Psoas muscle (tissue), 8 donors: ENCODE data around the gene SLCO3A1. TPM values are rescaled to one million over a fixed set of nuclear protein-coding genes. Genes with fewer than 3 reads are reported as not detected.

Source experiments
- ATAC-seq, 4 donors: fragments of 200-7000 bp; cut with Tn5 transposase; one replicate each; pipeline ENCODE4 v1.9.1; 2020; ENCODE audit warnings: moderate library complexity in 3 of 4, mild to moderate bottlenecking in 2 of 4
- DNase-seq, 2 donors: peaks; one replicate each; pipeline ENCODE4 v3.0.0-alpha.2; 2020
- H3K27ac ChIP-seq: fragments of 200-600 bp; one replicate; pipeline ENCODE4 v1.8.0; 2022
- H3K27me3 ChIP-seq, 3 donors: fragments of 200-600 bp in 1 of 3; one replicate each; pipeline versions ENCODE4 v1.6.1 to v1.8.0; 2013 to 2022; ENCODE audit warnings: low read length in 2 of 3, mild to moderate bottlenecking in 2 of 3, moderate library complexity in 1 of 3; ENCODE audit not compliant: insufficient read depth in 3 of 3
- H3K36me3 ChIP-seq, 2 donors: fragments of 200-600 bp in 1 of 2; one replicate each; pipeline versions ENCODE4 v1.6.1 to v1.8.0; 2013 to 2022; ENCODE audit warnings: low read depth in 1 of 2, mild to moderate bottlenecking in 1 of 2, moderate library complexity in 1 of 2; ENCODE audit not compliant: insufficient read depth in 1 of 2
- H3K4me1 ChIP-seq: fragments of 200-600 bp; one replicate; pipeline ENCODE4 v1.8.0; 2022
- H3K4me3 ChIP-seq: fragments of 200-600 bp; one replicate; pipeline ENCODE4 v1.8.0; 2022; ENCODE audit warnings: mild to moderate bottlenecking
- H3K9me3 ChIP-seq: fragments of 200-600 bp; one replicate; pipeline ENCODE4 v1.8.0; 2022
- WGBS, 3 donors: extraction: QIAGEN DNeasy Blood & Tissue Kit; methylation state at CpG; one replicate each; pipeline versions ENCODE4 v1.1.6 to v1.1.7; 2013; 5-methylcytosine and 5-hydroxymethylcytosine counted together
- intact Hi-C, 2 donors: fragments of 100-400 bp; cut with DNase I; formaldehyde crosslinking; loops; one replicate each; pipeline versions ENCODE4 v1.11.0 to v1.14.2; 2022
- polyA plus RNA-seq, 3 donors: library from polyadenylated mRNA; stranded (reverse); fragments of 200-250 nt; gene quantifications; one replicate each; pipeline ENCODE4 v1.2.3, GENCODE V29; 2013
- total RNA-seq, 4 donors: library from RNA; stranded (reverse); fragmentation: NEBNext Ultra II Directional in 2 of 4; extraction: Animal tissue kit (Norgen Biotek cat#: 25700) in 2 of 4; gene quantifications; one replicate each; pipeline versions ENCODE4 v1.2.1 to v1.2.4, GENCODE V29; 2021 to 2023
- TF ChIP-seq, protein P1 (sequence below): fragments of 200-600 bp; IDR thresholded peaks from one replicate; pipeline ENCODE4 v1.8.0; 2022; ENCODE audit warnings: antibody characterized with exemption
- donor health status: healthy with polysubstance abuse.
- donor health status: DM: no; HTN: no; CAD: no; lungs with moderate emphysema.
- donor health status: Bipolar disorder and iron deficiency.
- donor health status: healthy.
- donor health status: DM: yes; HTN: yes; CAD: no.
- donor health status: DM: no; HTN: no; CAD: no.
- donor health status: DM: no; HTN: no; CAD: no.
- donor health status: DM: yes; HTN: yes; CAD: no.

The SLCO3A1 gene
- total and polyA plus RNA-seq, 7 donors, result 3.5 to 10.3 (median 9.4) TPM

DNA sequence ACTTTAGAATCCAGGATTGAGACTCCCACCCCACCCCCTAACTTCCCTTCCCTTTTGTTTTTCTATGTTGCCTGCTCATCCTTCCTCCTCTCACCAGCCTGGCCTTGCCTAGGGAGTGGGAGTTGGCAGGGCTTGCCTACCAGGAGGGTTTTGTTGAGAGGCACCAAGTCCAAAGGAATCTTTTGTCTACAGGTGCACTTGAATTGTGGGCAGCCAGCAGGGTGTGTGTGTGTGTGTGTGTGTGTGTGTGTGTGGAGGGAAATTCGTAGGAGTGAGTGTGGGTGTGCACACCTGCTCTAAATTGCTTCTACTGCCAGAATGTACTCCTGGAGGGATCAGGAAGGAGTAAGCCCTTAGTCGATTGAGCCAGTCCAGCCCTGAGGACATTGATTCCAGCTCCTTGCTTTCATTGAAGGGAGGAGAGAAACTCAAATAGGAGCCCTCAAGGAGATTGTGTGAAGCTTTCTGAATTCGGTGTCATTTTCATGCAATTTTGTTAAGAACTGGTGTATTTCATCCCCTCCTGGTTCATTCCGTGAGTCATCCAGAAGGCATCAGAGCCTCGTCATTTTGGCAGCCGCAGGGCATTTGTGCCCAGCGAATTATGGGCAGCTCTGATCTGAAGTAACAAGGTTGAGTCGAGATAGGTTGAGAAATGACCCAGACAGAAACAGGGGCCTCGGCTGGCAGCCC, 112.1 kb downstream of the SLCO3A1 start:
- no peak overlapping the region for H3K27ac ChIP-seq
- H3K9me3 ChIP-seq, result no peaks in the 10 kb centered on the region
- TF ChIP-seq, protein P1, sequence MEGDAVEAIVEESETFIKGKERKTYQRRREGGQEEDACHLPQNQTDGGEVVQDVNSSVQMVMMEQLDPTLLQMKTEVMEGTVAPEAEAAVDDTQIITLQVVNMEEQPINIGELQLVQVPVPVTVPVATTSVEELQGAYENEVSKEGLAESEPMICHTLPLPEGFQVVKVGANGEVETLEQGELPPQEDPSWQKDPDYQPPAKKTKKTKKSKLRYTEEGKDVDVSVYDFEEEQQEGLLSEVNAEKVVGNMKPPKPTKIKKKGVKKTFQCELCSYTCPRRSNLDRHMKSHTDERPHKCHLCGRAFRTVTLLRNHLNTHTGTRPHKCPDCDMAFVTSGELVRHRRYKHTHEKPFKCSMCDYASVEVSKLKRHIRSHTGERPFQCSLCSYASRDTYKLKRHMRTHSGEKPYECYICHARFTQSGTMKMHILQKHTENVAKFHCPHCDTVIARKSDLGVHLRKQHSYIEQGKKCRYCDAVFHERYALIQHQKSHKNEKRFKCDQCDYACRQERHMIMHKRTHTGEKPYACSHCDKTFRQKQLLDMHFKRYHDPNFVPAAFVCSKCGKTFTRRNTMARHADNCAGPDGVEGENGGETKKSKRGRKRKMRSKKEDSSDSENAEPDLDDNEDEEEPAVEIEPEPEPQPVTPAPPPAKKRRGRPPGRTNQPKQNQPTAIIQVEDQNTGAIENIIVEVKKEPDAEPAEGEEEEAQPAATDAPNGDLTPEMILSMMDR, result no peak
- no peak overlapping the region for H3K4me3 ChIP-seq
- peak in 3 of 4 donors; percentile 18 to 56 (median 50) for ATAC-seq
- 30 to 60% (median 43%) methylated on average over 9 of the region's 9 CpGs for WGBS, 3 donors
- H3K36me3 ChIP-seq, result no peaks in the 10 kb centered on the region
- peak in 1 of 2 donors; percentile 47 for DNase-seq
- intact Hi-C loops, result no loop called here
- H3K27me3 ChIP-seq, result no peaks in the 10 kb centered on the region
- H3K4me1 ChIP-seq, result peaks cover 15% of the 10 kb centered on the region

DNA sequence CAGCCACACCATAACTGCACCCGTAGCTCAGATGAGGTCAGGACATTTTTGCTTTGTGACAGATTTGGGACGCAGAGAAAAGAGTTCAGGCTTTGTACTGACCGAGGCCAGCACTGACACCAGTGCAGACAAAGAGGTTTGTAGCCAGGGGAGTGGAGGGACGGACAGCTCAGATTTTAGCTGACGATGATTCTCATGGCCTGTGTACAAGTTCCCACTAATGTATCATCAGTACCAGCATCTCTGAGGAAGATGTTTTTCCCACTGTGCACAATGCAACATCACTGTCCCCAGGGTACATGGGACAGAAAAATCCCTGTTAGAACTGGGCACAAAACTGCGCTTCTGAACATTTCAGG, 112.7 kb downstream of the SLCO3A1 start:
- TF ChIP-seq, protein P1, result no peak
- H3K9me3 ChIP-seq, result no peaks in the 10 kb centered on the region
- H3K4me1 ChIP-seq, result peaks cover 16% of the 10 kb centered on the region
- 45 to 76% (median 66%) methylated on average over 6 of the region's 6 CpGs for WGBS, 3 donors
- no peaks in the 10 kb centered on the region for H3K36me3 ChIP-seq
- no peak for DNase-seq
- H3K27ac ChIP-seq, result no peak overlapping the region
- no peaks in the 10 kb centered on the region for H3K27me3 ChIP-seq
- H3K4me3 ChIP-seq, result no peak overlapping the region
- intact Hi-C loops, result no loop called here
- peak in 1 of 4 donors; percentile 8 for ATAC-seq

DNA sequence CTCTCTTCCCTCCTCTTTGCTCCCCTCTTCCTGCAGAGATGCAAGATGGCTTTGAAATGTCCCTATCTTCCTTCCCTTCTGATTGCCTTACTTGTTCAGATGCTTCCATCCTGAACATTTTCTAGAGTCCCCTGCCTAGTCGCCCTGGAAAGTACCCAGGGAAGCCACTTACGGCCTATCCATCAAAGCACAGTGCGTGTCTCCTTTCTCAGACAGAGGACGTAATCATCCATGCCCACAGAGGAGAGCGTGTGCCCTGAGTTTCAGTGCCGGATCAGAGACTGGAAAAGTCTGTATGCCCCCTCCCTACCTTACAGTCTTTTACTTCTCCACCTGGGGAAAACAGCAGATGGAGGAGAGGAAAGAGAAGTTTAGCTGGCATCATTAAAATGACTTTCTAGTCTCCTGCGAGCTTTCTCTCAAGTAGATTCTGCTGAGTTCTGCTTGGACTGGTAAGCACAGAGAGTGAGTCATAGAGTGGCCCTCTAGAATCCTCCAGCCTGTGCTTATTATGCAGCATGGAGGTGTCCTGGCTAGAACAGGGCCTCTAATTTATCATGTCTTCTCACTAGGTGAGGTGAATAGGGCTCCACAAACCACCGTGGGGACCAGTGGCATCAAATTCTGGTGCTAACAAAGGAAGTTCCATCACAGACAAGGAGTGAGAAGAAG, 114.6 kb downstream of the SLCO3A1 start:
- Histone ChIP-seq H3K27ac (no peak overlapping the region), H3K4me3 (no peak overlapping the region), H3K4me1 (peaks cover 16% of the 10 kb centered on the region), H3K9me3 (no peaks in the 10 kb centered on the region), H3K27me3 (no peaks in the 10 kb centered on the region), H3K36me3 (no peaks in the 10 kb centered on the region)
- intact Hi-C loops, result no loop called here
- DNase-seq (no peak), ATAC-seq (no peak)
- TF ChIP-seq, protein P1, result no peak
- WGBS, 3 donors, result 85 to 94% (median 89%) methylated on average over 8 of the region's 8 CpGs

DNA sequence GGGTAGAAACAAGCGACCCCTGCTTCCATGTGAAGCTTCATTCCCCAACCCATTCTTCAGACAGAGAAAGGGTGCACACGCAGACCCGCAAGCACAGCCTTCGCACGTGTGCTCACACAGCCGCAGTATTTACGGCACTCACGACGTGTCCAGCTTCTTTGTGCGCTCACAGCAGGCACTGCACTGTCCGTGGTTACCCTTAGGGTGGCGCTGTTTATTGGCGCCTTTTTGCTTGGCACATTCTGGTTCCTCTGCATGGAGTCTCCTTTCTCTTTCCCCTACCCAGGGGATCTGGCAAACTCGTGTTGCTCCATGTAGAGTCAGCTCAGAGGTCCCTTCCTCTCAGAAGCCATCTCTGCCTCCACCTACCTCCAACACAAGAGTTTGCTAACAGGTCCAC, 115.1 kb downstream of the SLCO3A1 start:
- no peaks in the 10 kb centered on the region for H3K9me3 ChIP-seq
- intact Hi-C loops, result no loop called here
- TF ChIP-seq, protein P1, result no peak
- no peaks in the 10 kb centered on the region for H3K27me3 ChIP-seq
- 92 to 93% (median 93%) methylated on average over 14 of the region's 14 CpGs for WGBS, 3 donors
- ATAC-seq, result no peak
- no peaks in the 10 kb centered on the region for H3K36me3 ChIP-seq
- DNase-seq, result no peak
- H3K4me3 ChIP-seq, result no peak overlapping the region
- peaks cover 16% of the 10 kb centered on the region for H3K4me1 ChIP-seq
- H3K27ac ChIP-seq, result no peak overlapping the region
